T-cell (primary cell): ENCODE data around the gene DACT2. TPM values are rescaled to one million over a fixed set of nuclear protein-coding genes. Genes with fewer than 3 reads are reported as not detected.

Experiments used
- ATAC-seq, 4 experiments: fragments of 200-7000 bp in 3 of 4; fragments of 150-1000 bp in 1 of 4; cut with Tn5 transposase; replicated peaks in 1 of 4; 1 replicate in 3 of 4; 2 replicates in 1 of 4; pipeline ENCODE4 v1.10.0; 2021; ENCODE audit warnings: moderate library complexity in 3 of 4, mild to moderate bottlenecking in 2 of 4, moderate number of reproducible peaks in 1 of 4
- CTCF ChIA-PET, 2 donors: fragments of 300-600 bp; sonication (Branson Sonifier 250); formaldehyde crosslinking; loops; one replicate each; lab custom pipeline; 2022; ENCODE audit warnings: antibody characterized with exemption in 2 of 2; lab: Charles Lee
- POLR2A ChIA-PET, 2 donors: fragments of 300-600 bp; sonication (Branson Sonifier 250); formaldehyde crosslinking; loops; one replicate each; lab custom pipeline; 2022; ENCODE audit warnings: antibody characterized with exemption in 2 of 2; lab: Charles Lee
- DNase-seq, 35 experiments: peaks; one replicate each; pipeline versions ENCODE4 v3.0.0 to v3.0.0-alpha.2; 2013 to 2023
- H3K27ac ChIP-seq: one replicate; pipeline ENCODE4 v1.5.1; 2013; ENCODE audit warnings: low read length
- H3K27me3 ChIP-seq, 2 experiments: replicated peaks in 1 of 2; 1 replicate in 1 of 2; 2 replicates in 1 of 2; pipeline versions ENCODE4 v1.6.1 to v1.7.0; 2013; ENCODE audit warnings: low read length in 1 of 2, mixed read lengths in 1 of 2; ENCODE audit not compliant: control insufficient read depth in 2 of 2, insufficient read depth in 2 of 2; ENCODE audit errors: extremely low read depth in 1 of 2
- H3K36me3 ChIP-seq, 2 donors: 1 replicate in 1 of 2; 2 replicates in 1 of 2; pipeline versions ENCODE4 v1.6.1 to v1.7.0; 2013; ENCODE audit warnings: low read length in 1 of 2; ENCODE audit not compliant: control insufficient read depth in 2 of 2, insufficient read depth in 1 of 2; ENCODE audit errors: extremely low read depth in 1 of 2
- H3K4me1 ChIP-seq, 2 experiments: 1 replicate in 1 of 2; 2 replicates in 1 of 2; pipeline versions ENCODE4 v1.6.1 to v1.7.0; 2013; ENCODE audit warnings: low read length in 2 of 2, mixed read lengths in 1 of 2; ENCODE audit not compliant: insufficient read depth in 2 of 2, control insufficient read depth in 1 of 2; ENCODE audit errors: extremely low read depth in 1 of 2
- H3K4me3 ChIP-seq, 2 donors: 1 replicate in 1 of 2; 2 replicates in 1 of 2; pipeline versions ENCODE4 v1.5.1 to v1.7.0; 2013; ENCODE audit warnings: mild to moderate bottlenecking in 2 of 2, low read length in 1 of 2, moderate library complexity in 1 of 2; ENCODE audit not compliant: control insufficient read depth in 1 of 2; ENCODE audit errors: extremely low read depth in 1 of 2
- H3K9me3 ChIP-seq: 2 replicates; pipeline ENCODE4 v1.7.0; 2013
- H3K27ac Mint-ChIP-seq, 2 donors: one replicate each; pipeline ENCODE4 v1.8.0; 2020 to 2021; ENCODE audit warnings: mild to moderate bottlenecking in 2 of 2, mixed read lengths in 2 of 2
- H3K27me3 Mint-ChIP-seq, 2 donors: one replicate each; pipeline ENCODE4 v1.8.0; 2021 to 2022; ENCODE audit warnings: mixed read lengths in 2 of 2
- H3K36me3 Mint-ChIP-seq: one replicate; pipeline ENCODE4 v1.8.0; 2021; ENCODE audit warnings: mixed read lengths
- H3K4me1 Mint-ChIP-seq, 3 donors: one replicate each; pipeline ENCODE4 v1.8.0; 2020 to 2022; ENCODE audit warnings: mixed read lengths in 3 of 3, mild to moderate bottlenecking in 1 of 3
- H3K4me3 Mint-ChIP-seq, 3 donors: one replicate each; pipeline ENCODE4 v1.8.0; 2020 to 2022; ENCODE audit warnings: mild to moderate bottlenecking in 3 of 3, mixed read lengths in 3 of 3, moderate library complexity in 3 of 3
- H3K9me3 Mint-ChIP-seq, 3 donors: one replicate each; pipeline ENCODE4 v1.8.0; 2020 to 2022; ENCODE audit warnings: mixed read lengths in 3 of 3
- WGBS: methylation state at CpG from one replicate; pipeline ENCODE4 v1.1.5; 2013; ENCODE audit warnings: missing lambda C conversion rate; ENCODE audit not compliant: insufficient coverage; 5-methylcytosine and 5-hydroxymethylcytosine counted together
- total RNA-seq, 35 experiments: library from RNA in 6 of 35; stranded (reverse) in 6 of 35; fragments of 120-200 nt in 1 of 35; gene quantifications; one replicate each; pipeline versions ENCODE4 v1.2.1 to v1.2.4 and lab custom pipeline; 2013 to 2026

The DACT2 gene
- total RNA-seq, 5 donors from 2014 or later (not counting 1 experiment from before 2014, with no cell fraction given) = not detected

DNA sequence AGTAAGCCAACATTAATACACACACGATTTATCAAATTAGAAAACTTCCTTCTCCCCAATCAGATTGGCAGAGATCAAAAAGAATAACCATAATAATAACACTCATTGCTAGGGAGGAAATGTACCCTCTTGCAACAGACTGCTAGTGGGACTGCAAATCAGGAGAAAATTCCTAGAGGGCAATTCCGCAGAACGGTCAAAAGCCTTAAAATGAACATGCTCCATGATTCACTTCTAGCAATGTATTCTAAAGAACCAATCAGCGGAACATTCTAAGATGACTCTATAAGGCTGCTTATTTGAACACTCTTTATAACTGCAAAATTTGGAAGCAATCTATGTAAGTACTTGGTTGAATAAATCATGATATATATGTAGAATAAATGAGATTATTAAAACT, 8.5 kb upstream of the DACT2 start:
- Histone ChIP-seq H3K36me3 (no peaks in the 10 kb centered on the region), H3K9me3 (no peaks in the 10 kb centered on the region), H3K27me3 (peaks cover 0 to 19% of the 10 kb centered on the region in 2 experiments), H3K27ac (no peak overlapping the region), H3K4me1 (no peaks in the 10 kb centered on the region), H3K4me3 (no peak overlapping the region)
- H3K4me1 Mint-ChIP-seq = no peaks in the 10 kb centered on the region
- H3K4me3 Mint-ChIP-seq = no peak overlapping the region
- ChIA-PET POLR2A (no interaction called here), CTCF (no interaction called here)
- H3K27ac Mint-ChIP-seq = no peak overlapping the region
- no CpG with 5 or more reads among the region's 4 CpGs for WGBS
- ATAC-seq (no peak), DNase-seq (no peak)
- H3K36me3 Mint-ChIP-seq = no peaks in the 10 kb centered on the region
- H3K27me3 Mint-ChIP-seq = peaks cover 25 to 56% of the 10 kb centered on the region in 2 donors
- peaks cover 0 to 3% (median 2%) of the 10 kb centered on the region in 3 donors for H3K9me3 Mint-ChIP-seq

DNA sequence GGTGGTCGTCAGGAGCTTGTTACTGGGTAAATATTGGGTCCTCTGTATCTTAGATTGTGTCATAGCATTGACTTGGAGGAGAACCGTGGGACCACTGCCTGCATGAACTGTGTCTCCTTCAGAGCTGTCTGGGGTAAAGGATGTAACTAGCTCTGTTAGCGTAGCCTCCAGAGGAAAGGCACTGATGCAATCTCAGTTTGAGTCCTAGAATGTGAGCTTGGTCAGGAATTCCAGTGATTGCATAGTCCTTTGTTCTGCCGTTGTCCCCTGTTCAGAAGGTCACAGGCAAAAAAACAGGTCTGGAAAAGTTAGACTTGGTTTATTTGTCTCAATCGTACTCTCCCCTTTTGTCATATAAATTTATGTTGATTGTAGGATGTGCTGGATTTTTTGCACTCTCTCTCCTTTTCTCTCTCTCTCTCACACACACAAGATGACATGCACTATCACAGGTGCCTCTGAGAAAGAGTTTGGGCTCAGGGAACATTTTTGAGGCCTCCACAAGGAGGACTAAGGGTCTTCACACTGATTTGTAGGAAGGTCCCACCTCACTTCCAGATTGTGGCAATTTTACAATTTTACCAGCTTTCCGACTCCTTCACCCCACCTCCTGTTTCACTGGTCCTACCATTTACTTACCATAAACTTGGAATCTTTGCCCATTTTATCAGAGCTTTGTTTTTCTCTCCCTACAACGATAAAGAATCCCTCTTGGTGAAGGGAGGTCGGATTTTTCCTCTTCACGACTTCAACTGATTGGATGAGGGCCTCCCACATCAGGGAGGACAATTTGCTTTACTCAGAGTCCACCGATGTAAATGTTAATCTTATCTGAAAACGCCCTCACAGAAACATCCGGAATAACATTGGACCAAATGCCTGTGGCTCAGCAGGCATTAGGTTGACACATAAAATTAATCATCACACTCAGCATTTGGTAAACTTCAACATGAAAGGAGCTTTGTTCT, 7.0 kb upstream of the DACT2 start:
- no peaks in the 10 kb centered on the region for H3K4me1 ChIP-seq
- no peaks in the 10 kb centered on the region for H3K36me3 Mint-ChIP-seq
- H3K27ac Mint-ChIP-seq = no peak overlapping the region

GRCh38 chr6:168322966-168323365, 3.4 kb upstream of the DACT2 start:
- H3K4me3 Mint-ChIP-seq = no peak overlapping the region
- peaks cover 45 to 54% of the 10 kb centered on the region in 2 donors for H3K27me3 Mint-ChIP-seq
- Histone ChIP-seq H3K9me3 (no peaks in the 10 kb centered on the region), H3K4me1 (no peaks in the 10 kb centered on the region), H3K36me3 (no peaks in the 10 kb centered on the region), H3K27ac (no peak overlapping the region), H3K4me3 (no peak overlapping the region), H3K27me3 (peaks cover 0 to 18% of the 10 kb centered on the region in 2 experiments)
- ChIA-PET CTCF (no interaction called here), POLR2A (no interaction called here)
- WGBS = no CpG with 5 or more reads among the region's 2 CpGs
- H3K9me3 Mint-ChIP-seq = peaks cover 0 to 10% (median 4%) of the 10 kb centered on the region in 3 donors
- ATAC-seq (no peak), DNase-seq (no peak)
- no peaks in the 10 kb centered on the region for H3K4me1 Mint-ChIP-seq
- H3K36me3 Mint-ChIP-seq = no peaks in the 10 kb centered on the region
- no peak overlapping the region for H3K27ac Mint-ChIP-seq

More for the DNA sequence above, 7.0 kb upstream of the DACT2 start:
- Mint-ChIP-seq H3K4me3 (no peak overlapping the region), H3K27me3 (peaks cover 32 to 60% of the 10 kb centered on the region in 2 donors), H3K9me3 (peaks cover 0 to 2% (median under 1%) of the 10 kb centered on the region in 3 donors), H3K4me1 (no peaks in the 10 kb centered on the region)
- DNase-seq (no peak), ATAC-seq (no peak)
- ChIA-PET CTCF (no interaction called here), POLR2A (interaction anchor here in 1 of 2 donors (0.6 kb wide), 1 partner anchor 39 kb away, joined by 3 read pairs; no protein-coding TSS in a partner anchor)
- WGBS = 36% methylated on average over 6 of the region's 12 CpGs
- H3K9me3 ChIP-seq = no peaks in the 10 kb centered on the region
- H3K27ac ChIP-seq = no peak overlapping the region
- H3K4me3 ChIP-seq = no peak overlapping the region
- H3K27me3 ChIP-seq = peaks cover 0 to 13% of the 10 kb centered on the region in 2 experiments
- H3K36me3 ChIP-seq = no peaks in the 10 kb centered on the region

DNA sequence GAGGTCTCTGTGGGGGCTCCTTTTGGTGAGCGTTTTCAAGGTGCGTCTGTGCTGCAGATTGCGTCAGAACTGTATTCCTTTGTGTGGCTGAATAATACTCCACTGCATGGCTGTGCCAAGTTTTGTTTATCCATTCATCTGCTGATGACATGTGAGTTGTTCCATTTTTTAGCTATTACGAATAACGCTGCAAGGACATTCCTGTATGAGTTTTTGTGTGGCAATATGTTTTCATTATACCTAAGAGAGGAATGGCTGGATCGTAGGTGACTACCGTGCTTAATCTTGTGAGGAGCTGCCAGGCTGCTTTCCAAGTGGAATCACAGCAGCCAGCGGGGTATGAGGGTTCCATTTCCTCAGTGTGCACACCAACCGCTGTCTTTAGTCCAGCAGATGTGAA, 1.1 kb upstream of the DACT2 start:
- Mint-ChIP-seq H3K4me1 (no peaks in the 10 kb centered on the region), H3K27ac (no peak overlapping the region), H3K27me3 (peaks cover 32 to 39% of the 10 kb centered on the region in 2 donors), H3K9me3 (peaks cover 0 to 10% (median 4%) of the 10 kb centered on the region in 3 donors), H3K36me3 (no peaks in the 10 kb centered on the region), H3K4me3 (no peak overlapping the region)
- ATAC-seq (no peak), DNase-seq (no peak)
- Histone ChIP-seq H3K9me3 (no peaks in the 10 kb centered on the region), H3K27me3 (peaks cover 0 to 20% of the 10 kb centered on the region in 2 experiments), H3K4me3 (no peak overlapping the region), H3K36me3 (no peaks in the 10 kb centered on the region), H3K27ac (no peak overlapping the region), H3K4me1 (no peaks in the 10 kb centered on the region)
- ChIA-PET CTCF (no interaction called here), POLR2A (no interaction called here)
- WGBS = 88% methylated on average over 7 of the region's 9 CpGs

DNA sequence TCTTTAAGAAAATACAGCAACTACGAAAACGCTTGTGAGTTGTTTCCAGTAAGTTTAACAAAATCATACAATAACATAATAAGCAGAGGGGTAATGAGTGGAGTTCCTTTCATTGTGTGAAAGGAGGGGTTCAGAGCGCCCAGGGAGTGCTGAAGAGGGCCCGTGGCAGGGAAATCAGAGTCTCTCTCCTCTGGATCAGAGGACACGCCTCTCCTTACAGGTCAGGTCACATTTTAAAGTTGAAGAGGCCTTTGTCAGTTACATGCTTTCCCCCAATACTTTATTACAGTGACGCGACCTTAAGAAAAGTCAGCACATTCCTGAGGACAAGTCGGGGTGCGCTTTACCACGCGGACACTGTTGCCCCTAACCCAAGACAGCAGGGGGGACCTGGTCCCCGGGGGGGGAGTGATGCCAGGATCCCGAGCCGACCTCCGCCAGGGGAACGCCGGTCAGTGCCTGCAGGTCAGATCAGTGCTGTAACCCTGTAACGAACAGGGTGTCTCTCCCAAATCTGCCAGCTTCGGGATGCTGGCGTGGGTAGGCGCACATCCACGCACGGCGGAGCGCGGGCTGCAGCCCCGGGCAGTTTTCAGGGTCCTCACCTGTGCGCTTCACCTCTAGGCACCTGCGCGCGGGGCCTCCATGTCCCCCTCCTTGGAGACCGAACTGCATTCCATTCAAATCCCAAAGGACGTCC, 848 bp downstream of the DACT2 start:
- Histone ChIP-seq H3K27ac (no peak overlapping the region), H3K36me3 (no peaks in the 10 kb centered on the region), H3K4me1 (no peaks in the 10 kb centered on the region), H3K27me3 (peaks cover 0 to 29% of the 10 kb centered on the region in 2 experiments), H3K9me3 (no peaks in the 10 kb centered on the region), H3K4me3 (no peak overlapping the region)
- DNase-seq = no peak
- WGBS = 21% methylated on average over 31 of the region's 33 CpGs
- ChIA-PET CTCF (no interaction called here), POLR2A (no interaction called here)
- H3K27ac Mint-ChIP-seq = no peak overlapping the region
- no peak for ATAC-seq
- no peak overlapping the region for H3K4me3 Mint-ChIP-seq
- H3K36me3 Mint-ChIP-seq = no peaks in the 10 kb centered on the region
- peaks cover 29 to 46% of the 10 kb centered on the region in 2 donors for H3K27me3 Mint-ChIP-seq
- H3K4me1 Mint-ChIP-seq = no peaks in the 10 kb centered on the region
- H3K9me3 Mint-ChIP-seq = peaks cover 0 to 10% (median 4%) of the 10 kb centered on the region in 3 donors

DNA sequence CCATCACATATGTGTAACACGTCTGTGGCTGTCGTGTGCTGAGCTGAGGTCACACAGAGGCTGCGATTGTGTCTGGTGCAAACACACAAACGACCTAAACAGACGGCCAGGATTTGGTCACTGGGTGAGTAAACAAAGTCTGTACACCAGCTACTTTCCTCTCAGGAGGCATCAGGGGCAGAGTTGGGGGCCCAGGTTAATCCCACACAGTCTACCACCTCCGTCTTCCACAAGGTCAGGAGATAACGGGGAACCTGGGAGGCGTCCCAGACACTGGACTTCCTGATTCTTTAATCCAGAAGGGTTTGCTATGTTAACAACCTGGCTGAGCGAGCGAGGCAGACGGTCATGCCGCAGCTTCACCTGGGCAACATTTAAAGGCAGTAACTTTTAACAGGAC, 1.5 kb downstream of the DACT2 start:
- no peak for DNase-seq
- no peak overlapping the region for H3K27ac Mint-ChIP-seq
- POLR2A ChIA-PET = no interaction called here

More for the DNA sequence above, 1.5 kb downstream of the DACT2 start:
- CTCF ChIA-PET = no interaction called here
- ATAC-seq = no peak
- 50% methylated on average over 5 of the region's 12 CpGs for whole genome bisulfite sequencing
- H3K4me1 ChIP-seq = no peaks in the 10 kb centered on the region
- H3K4me1 Mint-ChIP-seq = no peaks in the 10 kb centered on the region
- no peak overlapping the region for H3K27ac ChIP-seq
- no peaks in the 10 kb centered on the region for H3K36me3 Mint-ChIP-seq
- peaks cover 30 to 52% of the 10 kb centered on the region in 2 donors for H3K27me3 Mint-ChIP-seq
- no peak overlapping the region for H3K4me3 Mint-ChIP-seq
- H3K36me3 ChIP-seq = no peaks in the 10 kb centered on the region
- H3K9me3 ChIP-seq = no peaks in the 10 kb centered on the region
- H3K27me3 ChIP-seq = peaks cover 0 to 33% of the 10 kb centered on the region in 2 experiments
- H3K9me3 Mint-ChIP-seq = peaks cover 0 to 10% (median 4%) of the 10 kb centered on the region in 3 donors
- H3K4me3 ChIP-seq = no peak overlapping the region
